Astrocyte of the cerebellum (primary cell): Measurements from ENCODE around the gene ARHGAP30.
A peak's percentile ranks its signal among the peaks of the same experiment; 100 is the strongest.

Source experiments
- DNase-seq: peaks from one replicate; pipeline ENCODE4 v3.0.0-alpha.2; 2011; ENCODE audit warnings: low read depth
- H3K4me3 ChIP-seq: 2 replicates; pipeline ENCODE4 v1.5.1; 2011; ENCODE audit warnings: mild to moderate bottlenecking, low read depth, low read length, moderate library complexity
- CTCF ChIP-seq: IDR thresholded peaks from 2 replicates; pipeline ENCODE4 v1.5.1; 2012; ENCODE audit warnings: low read length, low read depth, moderate library complexity, mild to moderate bottlenecking; ENCODE audit errors: missing control alignments
- in situ Hi-C: cut with HindIII; loops from 2 replicates; pipeline ENCODE4 v1.10.0; 2017; ENCODE audit warnings: low sequenced_read_pairs

ARHGAP30 gene

GRCh38 chr1:161048949-161049722 is 20.6 kb downstream of the ARHGAP30 start:
- no peak for DNase-seq
- TF ChIP-seq CTCF: no peak
- H3K4me3 ChIP-seq: no peak overlapping the region
- in situ Hi-C loops: loop anchor here (5.0 to 10.0 kb wide), 2 partner anchors 48 to 96 kb away; partner anchors contain the start of gene KLHDC9

DNA sequence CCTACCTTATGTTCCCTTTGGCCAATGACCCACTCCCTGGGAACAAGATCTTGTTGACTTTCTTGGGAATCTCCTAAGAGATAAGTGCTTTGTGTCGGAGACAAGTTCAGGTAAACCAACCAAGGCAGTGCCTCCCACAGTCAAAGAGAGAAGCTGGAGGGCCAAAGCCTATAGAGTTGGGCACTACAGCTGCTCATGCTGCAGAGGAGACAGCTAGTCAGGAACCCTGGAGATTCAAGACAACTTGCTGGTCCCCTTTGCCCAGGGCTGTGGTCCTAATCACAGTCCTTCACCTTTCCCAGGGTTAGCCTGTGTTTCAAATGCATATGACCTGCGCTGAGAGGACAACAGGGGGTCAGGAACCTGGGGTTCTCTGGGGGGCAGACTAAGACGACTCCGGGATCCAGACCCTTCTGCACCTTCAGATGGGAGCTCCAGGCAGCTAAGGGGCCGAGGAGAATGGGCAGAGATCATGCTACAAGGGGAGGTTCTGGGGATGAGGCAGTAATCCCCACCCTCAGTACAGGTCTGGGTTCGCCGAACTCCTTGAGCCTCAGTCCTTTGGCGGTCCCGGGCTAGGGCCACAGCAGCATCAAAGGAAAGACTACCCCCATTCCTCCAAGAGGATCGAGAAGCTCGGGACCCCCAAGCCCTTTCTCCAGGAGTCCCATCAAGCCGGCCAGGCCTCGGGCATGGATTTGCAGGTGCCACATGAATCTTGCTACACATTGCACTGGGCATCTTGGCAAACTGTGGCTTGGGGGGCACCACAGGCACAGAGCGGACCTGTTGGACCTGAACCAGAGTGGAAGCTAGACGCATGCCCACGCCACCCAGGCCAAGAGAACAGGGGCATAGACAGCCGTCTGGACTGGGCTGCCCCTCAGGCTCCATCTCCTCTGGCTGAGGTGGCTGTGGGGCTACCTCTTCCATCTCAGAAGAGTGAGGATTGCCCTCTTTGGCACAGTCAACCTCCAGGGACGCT is 22.0 kb downstream of the ARHGAP30 start:
- no peak overlapping the region for H3K4me3 ChIP-seq
- no peak for TF ChIP-seq CTCF
- no peak for DNase-seq
- in situ Hi-C loops: loop anchor here (5.0 to 10.0 kb wide), 2 partner anchors 50 to 97 kb away; partner anchors contain the start of gene KLHDC9

DNA sequence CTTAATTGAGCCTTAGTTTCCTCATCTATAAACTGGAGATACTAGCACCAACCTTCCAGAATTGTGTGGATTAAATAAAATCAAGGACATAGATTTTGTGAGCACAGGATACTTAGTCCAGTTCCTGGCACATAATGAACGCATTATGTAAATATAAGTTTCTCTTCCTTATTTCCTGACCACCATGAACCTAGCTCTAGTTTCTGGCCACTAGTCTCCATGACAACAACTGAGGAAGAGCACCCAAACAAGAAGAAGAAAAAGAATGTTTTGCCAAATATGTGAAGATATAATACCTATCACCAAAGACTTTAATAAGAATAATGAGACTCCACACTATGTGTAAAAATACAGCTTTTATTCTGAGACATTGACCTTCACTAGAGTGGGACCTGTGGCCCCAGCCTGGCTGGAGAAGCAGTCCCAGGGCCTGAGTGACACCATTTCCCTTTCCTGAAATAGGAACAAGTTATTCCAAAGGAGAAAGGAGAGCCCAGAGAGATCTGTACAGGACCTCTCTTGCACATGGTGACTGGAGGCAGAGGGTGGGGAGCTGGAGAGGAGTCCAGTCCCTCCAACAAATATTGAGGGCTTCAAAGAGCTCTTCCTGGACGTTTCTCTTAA is 23.0 kb downstream of the ARHGAP30 start:
- DNase-seq: no peak
- TF ChIP-seq CTCF: no peak
- in situ Hi-C loops: loop anchor here (5.0 to 10.0 kb wide), 2 partner anchors 51 to 98 kb away; partner anchors contain the start of gene KLHDC9

DNA sequence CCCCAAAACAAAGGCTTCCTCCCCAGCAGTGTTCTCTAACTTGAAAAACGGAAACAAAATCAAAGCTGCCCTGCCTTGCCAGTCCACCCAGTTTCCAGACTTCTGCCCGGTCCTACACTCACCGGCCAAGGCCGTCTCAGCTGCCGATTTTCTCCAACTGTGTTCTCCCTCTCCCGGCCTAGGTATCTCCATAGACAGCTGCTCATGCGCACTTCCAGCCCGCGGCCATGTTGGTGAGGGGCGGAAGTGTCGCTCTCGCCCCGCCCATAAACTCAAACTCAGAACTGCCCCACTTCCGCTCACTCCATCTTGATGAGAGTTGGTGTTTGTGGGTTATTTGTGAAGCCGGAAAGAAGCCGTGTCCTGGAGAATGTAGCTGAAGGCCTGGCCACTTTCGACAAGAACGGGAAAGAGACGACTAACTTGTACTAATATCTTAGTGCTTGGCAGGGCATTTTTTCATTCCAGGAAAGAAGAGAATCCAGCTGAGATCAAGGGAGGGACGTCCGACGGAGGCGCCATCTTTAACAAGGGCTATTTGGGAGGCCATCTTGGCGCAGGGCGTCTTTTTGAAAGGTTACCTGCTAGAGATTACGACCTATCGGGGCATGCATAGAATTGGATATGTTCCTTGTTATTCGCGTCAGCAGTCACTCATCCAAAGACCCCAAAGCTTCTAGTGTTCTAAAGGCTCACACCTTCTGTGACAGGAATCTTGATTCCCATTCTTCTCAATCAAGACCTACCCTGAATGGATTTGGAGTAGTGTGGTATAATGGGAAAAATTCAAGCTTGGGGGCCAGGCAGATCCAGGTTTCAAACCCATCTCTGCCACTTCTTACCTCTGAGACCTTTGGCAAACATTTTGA is 23.7 kb downstream of the ARHGAP30 start, which contains the start of gene USF1:
Gene USF1, minus strand, starts transcription at position 242 of the 869 bp plus-strand sequence. CDS start 2,702 bp downstream, outside the sequence.
- TF ChIP-seq CTCF: no peak
- peak within 1 kb of the TSS; percentile 90 for H3K4me3 ChIP-seq
- in situ Hi-C loops: loop anchor here (5.0 to 10.0 kb wide), 2 partner anchors 51 to 99 kb away; partner anchors contain the start of gene KLHDC9
- peak; percentile 91 for DNase-seq

More for the DNA sequence above, 23.0 kb downstream of the ARHGAP30 start:
- H3K4me3 ChIP-seq: peak overlapping the region; percentile 90

- in situ Hi-C loops: loop anchor here (5.0 to 10.0 kb wide), 2 partner anchors 52 to 100 kb away; partner anchors contain the start of gene KLHDC9
- TF ChIP-seq CTCF: no peak
- peak overlapping the region; percentile 90 for H3K4me3 ChIP-seq
- DNase-seq: peak; percentile 23
These were observed 24.6 kb downstream of the ARHGAP30 start for GRCh38 chr1:161044908-161045735.
